ENCODE measurements around the gene SP2.

SP2 gene

DNA sequence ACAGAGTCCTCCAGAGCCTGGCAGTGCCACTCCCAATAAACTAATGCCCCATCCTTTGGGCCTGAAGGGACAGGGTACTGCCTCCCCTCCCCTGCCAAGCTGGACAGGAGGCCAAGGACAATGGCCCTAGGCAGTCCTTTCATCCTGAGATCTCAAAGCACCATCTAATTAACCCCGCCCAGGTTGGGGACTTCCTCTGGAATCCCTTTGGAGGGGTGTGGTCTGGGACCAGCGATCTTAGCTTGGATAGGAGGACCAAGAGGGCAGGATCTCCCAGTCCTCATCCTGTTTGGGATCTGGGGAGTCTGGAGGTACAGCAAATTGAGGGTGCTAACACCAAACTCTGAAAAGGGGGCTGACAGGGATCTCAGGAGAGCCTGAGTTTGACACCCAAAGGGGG is 26.9 kb upstream of the SP2 start:
- FAIRE-seq, result no peak
- no peak for DNase-seq (ENCODE audit: insufficient read length, low spot score)

DNA sequence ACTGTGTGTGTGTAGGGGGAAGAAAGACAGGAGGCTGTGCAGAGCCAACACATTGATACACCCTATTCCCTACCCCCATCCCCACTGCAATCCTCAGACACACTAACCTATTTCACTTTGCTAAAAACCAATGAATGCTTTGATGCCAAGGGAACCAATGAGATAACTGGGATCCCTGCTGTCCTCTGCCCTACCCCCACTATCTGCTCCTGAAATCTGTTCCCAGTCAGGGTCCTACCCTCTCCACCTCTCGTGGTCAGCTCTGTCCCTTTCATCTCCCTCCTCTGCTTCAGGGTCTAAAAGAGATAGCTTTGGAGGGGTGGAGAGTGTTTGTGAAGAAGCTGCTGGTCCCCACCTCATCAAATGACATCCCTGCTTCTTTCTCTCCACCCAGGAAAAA is 26.0 kb upstream of the SP2 start:
- DNase-seq (ENCODE audit: insufficient read length, low spot score), result no peak
- FAIRE-seq, result peak; percentile 68

DNA sequence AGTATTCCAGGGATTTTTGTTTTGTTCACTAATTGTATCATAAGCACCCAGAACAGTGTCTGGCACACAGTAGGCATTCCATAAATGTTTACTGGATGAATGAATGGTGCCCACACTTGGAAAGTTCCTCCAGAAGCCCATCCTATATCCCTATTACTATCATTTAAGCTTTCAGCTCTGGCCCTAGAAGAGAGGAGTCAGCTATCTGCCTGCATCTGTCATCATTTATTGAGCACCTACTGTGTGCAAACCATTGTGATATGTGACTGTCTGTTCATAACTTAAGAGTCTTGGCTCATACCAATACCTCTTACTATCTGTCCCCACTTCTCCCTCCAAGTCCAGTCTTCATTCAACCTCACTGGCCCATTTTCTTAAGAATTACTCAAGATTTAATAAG is 25.0 kb upstream of the SP2 start:
- DNase-seq (ENCODE audit: insufficient read length, low spot score) (no peak), FAIRE-seq (no peak)

DNA sequence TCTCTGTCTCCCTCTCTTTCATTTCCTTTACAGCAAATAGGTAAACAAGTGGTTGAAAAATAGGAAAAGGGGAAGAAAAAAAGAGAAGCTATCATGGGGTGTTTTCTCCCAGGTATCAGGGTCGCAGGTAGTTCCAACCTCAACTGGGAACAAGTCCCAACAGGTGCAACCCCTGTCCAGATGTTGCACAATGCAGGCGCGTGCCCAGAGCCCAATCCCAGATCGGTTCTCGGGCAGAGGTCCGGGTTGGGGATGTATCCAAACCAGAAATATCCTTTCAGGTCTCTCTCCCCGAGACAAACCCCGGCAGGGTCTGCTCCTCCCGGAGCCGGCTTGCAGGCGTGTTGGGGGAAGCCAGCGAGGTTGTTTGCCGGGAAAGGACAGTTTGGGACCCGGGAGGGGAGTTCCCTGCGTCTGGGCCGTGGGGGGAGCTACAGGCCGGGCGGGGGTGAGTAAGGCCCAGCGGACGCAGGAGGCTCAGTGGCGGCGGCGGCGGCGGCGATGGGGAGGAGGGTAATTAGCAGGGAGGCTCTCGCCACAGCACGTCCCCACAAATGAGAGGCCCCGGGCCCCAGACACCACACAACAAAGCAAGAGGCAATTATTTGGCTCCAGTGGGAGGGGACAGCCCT is 23.9 kb upstream of the SP2 start:
- FAIRE-seq, result no peak
- no peak for DNase-seq (ENCODE audit: insufficient read length, low spot score)

DNA sequence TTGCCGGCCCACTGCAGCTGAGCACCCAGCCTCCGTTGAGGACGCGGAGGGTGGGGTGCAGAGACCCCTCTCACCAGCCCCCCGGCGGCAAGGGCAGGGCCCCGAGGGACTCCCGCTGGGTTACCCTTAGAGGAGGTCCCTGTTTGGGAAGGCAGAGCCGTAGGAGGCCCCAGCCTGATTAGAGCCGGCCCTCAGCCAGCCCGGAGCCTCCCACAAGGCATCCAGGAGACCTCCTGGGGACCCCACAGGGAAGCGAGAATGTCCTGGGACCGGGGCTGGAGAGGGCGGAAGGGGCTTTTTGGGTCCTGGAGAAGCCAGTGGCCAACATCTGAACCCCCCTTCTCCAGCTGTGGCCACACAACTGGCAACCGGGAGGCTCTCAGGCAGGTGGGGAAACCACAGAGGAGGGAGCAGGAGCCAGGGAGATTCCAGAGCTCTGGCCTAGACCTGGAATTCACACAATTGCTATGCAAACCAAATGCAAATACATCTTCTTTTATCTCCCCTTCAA is 23.3 kb upstream of the SP2 start:
- FAIRE-seq (no peak), DNase-seq (ENCODE audit: insufficient read length, low spot score) (no peak)

DNA sequence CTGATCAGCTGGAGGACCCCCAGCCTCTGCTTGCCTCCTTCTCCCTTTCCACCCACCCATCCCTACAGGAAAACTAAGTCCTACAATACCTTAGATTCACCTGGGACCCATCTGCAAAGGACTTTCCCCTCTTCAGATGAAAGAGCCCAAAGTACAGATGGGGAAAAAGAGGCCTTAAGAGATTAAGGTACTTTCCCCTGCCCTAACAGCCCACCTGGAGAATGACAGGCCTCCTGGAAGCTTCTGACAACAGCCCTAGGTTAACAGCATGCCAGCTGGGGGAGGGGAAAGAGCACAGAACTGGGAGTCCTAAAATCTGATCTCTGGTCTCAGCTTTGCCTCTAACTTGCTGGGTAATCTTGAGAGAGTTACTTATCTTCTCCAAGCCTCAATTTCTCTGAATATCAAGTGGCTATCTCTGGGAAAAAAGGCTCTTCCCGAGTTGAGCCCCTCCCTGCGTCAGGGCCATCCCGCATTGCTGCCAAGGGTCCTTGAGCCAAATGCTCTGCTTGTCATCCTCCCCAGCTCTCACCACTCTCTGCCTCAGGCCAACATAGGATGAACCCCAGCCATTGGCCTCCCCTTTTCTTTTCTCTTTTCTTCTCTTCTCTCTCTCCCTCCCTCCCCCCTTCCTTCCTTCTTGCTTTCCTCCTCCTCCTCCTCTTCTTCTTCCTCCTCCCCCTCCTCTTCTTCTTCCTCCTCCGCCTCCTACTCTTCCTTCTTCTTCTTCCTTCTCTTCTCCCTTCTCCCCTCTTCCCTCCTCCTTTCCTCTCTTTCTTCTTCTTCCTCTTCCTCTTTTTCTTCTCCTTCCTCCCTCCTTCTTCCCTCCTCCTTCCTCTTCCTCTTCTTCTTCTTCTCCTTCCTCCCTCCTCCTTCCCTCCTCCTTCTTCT is 22.6 kb upstream of the SP2 start:
- no peak for DNase-seq (ENCODE audit: insufficient read length, low spot score)
- no peak for FAIRE-seq

DNA sequence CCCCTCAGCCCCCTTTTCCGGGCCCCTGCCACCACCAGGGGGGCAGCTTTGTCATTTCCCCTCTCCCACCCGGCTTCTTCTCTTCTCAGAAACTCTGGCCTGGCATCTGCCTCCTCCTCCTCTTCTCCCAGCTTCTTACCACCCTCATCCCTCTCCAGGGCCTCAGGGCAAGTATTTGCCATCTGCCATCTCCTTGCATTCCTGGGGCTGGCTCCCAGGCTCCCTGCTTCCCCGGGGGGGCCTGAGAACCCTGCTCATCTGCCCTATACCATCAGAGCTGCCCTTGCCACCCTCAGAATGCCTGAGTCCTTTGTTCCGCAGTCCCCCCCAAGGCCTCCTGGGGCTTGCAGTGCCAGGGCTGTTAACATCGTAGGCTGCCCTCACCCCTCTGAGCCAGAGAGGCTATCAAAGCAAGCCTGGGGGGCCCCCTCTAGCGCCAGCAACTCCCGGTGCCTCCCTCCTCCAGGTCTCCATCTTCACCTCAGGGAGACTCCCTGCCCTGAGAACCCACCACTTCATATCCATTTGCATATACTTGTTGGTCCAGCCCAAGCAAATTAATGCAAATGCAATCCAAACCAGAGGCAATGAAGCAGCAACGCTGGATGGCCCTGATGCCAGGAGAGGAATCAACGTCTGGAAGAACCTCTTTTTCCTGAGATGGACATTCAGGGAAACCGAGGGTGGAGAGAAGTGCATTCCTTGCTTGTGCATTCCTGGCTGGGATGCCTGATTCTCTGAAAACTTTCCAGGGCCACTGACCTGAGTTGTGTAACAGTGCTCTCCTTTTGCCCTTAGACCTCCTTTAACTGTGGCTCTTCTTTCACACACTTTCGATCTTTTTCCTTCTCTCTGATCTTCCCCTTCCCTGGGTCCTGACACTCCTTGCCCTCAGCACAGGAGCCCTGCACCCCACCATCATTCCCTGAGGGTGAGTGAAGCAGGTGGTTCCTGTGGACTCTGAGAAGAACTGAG is 20.7 kb upstream of the SP2 start:
- DNase-seq (ENCODE audit: insufficient read length, low spot score) (peak; percentile 59), FAIRE-seq (peak; percentile 94)

DNA sequence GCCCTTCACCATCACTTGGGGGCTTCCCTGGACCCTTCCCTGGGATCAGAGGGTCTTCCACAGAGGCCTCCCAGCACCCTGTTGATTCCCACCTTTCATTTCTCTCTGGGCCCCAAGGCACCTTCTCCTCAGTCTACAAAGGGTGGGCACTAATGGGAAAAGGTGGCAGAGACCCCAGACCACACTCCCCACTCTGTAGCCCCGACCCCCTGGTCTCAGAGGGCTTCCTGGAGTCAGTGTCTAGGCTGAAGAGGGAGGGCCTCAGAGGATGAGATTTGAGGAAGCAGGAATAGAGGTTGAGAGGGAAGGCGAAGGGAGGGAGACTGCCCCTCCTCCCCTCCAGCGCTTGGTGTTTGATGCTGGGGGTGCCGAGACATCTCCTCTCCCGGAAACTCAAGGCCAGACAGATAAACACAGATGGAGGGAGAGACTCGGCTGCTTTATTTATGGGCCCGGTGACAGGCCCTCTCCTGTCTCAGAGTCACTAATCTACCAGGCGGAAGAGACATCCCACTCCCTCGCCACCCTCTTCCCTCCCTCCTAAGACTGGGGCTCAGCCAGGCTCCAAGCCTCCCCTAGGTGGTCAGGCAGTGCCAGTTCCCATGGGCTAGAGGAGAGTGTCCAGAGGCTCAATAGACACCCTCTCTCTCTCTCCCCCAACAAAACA is 18.5 kb upstream of the SP2 start:
- FAIRE-seq (no peak), DNase-seq (ENCODE audit: insufficient read length, low spot score) (no peak)

DNA sequence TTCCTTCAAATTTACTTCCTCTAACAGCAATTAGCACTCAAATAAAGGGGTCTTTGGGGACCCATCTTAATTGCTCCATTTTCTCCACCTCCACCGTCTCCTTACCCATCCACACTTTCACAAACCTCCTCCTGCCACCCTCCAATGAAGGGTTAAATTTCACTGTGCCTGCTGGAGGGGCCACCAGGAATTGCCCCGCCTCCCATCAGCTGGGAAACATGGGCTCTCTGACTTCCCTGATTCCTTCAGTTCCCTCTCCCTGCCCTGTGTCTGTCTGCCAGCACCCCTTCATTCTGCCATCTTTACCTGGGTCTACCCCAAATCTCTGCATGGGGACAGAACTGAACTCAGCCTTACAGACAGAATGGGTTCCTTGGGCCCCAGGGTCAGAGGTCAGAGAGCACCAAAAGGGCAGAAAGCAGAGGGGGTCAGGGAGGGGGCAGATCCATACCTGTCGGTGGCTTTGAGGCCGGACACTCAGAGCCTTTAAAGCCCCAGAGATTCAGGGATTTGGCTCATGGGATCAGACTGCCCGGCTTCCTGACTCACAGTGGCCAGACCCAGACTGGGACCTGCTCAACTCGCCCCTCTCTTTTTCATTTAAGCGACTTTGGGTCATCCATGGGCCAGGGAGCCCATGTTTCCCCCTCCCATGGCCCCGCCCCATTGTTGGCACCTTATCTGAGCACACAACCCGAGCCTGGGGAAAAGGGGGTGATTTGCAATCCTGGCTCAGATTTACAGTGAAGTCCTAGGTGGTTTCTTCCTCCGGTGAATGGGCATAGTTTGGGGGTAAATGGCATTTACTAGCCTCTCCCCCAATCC is 17.6 kb upstream of the SP2 start:
- DNase-seq (ENCODE audit: insufficient read length, low spot score) (no peak), FAIRE-seq (no peak)

DNA sequence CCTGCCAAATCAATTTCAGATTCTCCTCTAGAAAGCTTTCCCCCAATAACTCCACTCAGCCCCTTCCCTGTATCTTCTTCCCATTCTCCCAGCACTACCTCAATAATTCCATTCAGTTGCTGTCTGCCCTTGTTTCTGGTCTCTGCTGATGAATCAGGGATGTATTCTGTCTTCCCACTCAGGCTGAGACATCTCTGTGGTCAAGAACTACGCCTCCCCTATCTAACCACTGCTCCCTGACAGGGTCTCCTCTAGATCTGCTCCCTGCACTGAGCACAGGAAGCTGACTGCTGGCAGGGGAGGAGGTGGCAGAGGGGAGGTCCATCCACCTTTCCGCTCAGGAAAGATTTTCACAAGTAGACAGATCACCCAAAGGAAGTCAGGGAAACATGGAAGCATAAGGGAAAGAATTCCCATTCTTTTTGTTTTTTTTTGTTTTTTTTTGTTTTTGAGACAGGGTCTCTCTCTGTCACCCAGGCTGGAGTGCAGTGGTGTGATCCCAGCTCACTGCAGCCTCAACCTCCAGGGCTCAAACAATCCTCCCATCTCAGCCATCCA is 16.9 kb upstream of the SP2 start:
- FAIRE-seq, result peak; percentile 95
- no peak for DNase-seq (ENCODE audit: insufficient read length, low spot score)

DNA sequence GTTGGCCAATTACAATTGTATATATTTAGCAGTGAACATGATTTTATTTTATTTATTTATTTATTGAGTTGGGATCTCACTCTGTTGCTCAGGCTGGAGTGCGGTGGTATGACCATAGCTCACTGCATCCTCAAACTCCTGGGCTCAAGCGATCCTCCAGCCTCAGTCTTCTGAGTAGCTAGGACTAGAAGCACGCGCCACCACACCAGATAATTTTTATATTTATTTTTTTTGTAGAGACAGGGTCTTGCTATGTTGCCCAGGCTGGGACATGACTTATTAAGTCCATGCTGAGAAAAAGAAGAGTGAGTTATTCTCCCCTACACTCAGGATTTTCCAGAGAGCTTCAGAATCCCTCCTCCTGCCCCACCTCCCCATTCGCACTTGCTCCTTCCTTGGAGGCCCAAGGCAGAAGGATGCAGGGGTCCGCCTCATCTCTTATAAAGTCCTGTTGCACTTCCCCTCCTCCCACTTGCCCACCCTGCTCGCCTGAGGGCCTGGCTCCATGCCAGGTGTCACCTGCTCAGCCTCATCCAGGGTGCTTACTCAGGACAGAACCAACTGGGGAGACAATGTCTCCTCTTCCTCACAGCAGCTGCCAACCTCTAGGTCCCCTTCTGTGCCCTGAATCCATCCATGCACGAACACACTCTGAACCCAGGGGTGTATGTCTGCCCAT is 16.1 kb upstream of the SP2 start:
- DNase-seq (ENCODE audit: insufficient read length, low spot score), result no peak
- peak; percentile 71 for FAIRE-seq

DNA sequence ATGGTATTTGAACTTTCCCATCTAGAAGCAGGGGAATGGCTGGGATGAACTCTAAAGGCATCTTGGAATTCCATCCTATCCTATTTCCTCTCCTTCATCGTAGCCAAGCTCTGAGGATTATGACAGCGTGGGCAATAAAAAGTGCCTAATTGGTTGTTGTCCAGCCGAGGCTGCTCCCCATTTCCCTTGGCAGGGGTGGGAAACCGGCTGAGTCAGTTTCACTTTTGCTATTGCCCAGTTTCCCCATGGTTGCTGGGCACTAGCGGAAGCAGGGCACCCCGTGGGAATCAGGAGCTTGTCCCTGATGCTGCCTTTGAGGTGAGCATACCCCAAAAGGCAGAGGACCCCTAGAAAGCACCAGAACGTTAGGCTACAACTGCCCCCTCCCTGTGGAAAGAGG is 13.8 kb upstream of the SP2 start:
- DNase-seq (ENCODE audit: insufficient read length, low spot score) (peak; percentile 65), FAIRE-seq (peak; percentile 75)

DNA sequence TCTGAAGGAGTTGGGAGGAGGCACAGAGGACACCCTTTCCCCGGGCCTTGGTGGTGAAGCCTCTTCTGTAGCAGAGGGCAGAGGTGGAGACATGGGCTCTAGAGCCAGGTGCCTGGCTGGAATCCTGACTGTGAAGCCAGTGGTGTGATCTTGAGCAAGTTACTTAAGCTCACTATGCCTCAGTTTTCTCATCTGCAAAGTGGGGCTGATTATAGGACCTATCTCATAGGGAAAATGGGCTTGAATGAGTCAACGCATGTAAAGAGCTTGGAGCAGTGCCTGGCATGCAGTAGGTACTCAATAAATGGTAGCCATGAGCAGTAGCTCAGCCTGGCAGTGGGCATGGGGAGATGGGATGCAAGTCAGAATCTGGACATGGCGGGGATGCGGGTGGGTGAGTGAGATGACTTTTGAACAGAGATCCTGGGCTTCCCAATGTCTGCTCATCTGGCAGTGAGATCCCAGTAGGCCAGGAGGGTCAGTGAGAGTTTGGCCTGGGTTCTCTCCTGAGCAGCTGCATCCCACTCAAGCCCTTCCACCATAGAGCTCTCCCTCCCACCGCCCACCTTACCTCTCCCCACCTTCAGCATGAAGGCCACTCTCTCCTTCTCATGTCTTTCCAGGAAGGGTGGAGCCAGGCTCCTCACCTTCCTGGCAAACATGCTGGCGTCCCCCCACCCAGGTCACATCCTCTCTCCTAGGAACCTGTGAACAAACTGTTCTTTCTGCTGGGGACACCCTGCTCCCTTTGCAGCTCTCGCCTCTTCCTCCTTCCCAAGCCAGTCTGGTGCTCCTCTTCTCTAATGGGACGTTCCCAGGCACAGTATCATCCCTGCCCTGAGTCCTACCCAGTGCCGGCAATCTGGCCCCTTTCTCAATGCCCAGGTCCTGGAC is 13.1 kb upstream of the SP2 start:
- no peak for DNase-seq (ENCODE audit: insufficient read length, low spot score)
- no peak for FAIRE-seq

DNA sequence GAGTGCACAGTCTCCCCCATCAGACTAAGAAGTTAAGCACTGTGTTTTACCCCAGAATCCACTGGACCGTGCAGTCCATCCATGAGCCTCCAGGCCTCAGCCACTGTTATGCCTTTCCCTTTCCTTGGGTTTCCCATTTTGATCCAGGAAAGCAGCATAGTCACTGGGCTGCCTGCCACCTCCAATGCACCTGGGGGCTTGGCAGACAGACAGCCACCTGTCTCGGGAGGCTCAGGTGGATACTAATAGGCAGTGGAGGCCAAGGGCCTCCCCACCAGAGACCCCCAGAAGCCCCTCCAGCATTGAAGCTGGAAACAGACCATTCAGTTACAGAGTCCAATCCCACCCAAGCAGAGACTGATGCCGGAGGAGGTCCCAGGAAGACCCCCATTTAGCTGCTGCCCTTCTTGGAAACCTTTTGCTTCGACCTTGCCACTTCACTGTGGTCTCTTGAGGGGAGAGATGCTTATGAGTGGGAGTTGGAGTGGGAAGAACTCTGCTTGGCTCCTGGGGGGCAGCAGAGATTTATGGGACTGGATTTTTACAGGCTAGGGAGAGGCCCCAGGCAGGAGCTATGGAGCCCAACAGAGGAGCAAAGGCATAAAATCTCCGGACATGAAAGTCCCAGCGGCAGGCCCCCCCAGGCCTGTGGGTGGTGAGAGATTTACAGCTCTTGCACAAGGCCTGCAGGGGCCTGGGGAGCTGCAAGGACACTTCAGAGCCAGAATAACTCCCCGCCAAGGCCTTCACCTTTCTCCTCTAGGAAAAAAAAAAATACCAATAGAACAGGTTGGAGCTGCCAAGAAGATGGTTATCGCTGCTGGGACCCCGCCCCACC is 12.2 kb upstream of the SP2 start:
- FAIRE-seq (no peak), DNase-seq (ENCODE audit: insufficient read length, low spot score) (no peak)

DNA sequence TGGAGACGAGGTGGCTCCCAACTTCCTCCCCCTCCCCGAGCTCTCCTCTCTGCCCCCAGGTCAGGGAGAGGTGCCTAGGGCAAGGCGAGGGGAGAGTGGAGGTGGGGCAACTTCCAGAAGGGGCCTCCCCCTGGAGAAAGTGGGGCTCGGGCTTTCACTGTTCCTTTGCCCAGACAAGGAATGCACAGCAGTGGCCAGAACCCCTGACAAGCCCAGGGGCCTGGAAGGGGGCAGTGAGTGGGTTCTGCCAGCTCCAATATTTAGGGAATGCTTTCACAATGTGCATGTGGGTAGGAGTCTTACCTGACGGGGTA is 11.7 kb upstream of the SP2 start:
- DNase-seq (ENCODE audit: insufficient read length, low spot score) (no peak), FAIRE-seq (no peak)

DNA sequence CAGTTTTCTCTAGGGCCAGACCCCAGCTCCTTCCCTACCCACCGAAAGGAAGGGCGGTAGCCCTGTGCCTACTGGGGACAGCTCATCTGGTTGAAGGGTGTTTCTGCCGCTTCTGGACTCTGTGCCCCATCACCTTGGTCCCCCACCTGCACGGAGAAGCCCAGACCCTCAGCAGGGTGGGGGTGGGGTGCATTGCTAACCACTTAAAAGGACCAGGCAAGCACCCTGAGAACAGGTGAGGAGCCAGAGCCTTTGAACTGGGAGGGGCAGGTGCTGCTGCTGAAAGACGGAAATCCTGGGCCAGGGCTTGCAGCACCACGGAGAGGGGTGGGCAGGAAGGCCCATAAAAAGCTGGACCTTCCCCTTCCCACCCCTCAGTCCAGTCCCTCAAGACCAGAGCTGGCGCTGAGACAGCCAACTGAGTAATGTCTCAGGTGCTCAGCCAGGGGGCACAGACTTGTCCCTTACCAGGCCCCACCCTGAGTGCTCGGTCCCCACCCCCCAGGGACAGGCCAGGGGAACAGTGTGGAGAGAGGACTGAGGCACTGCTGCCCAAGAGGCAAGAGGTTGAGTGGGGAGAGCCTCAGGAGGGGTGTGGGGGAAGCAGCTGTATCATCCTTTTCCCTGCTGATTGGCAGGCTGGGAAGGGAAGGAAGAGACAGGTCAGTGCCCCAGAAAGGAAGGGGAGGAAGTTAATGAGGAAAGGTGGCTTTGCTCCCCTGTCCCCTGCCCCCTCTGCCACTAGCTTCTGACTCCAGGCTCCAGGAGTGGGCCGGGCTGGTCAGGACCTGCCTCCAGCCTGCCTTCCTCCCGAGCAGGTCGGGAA is 10.9 kb upstream of the SP2 start:
- no peak for FAIRE-seq
- DNase-seq (ENCODE audit: insufficient read length, low spot score), result no peak

Measured in HTR-8/SVneo (cell line).